SH-SY5Y (cell line): ENCODE data around the gene PAK2.

Source experiments
- GATA2 ChIP-seq: IDR thresholded peaks from 2 replicates; pipeline ENCODE4 v1.6.1; 2011; ENCODE audit warnings: mild to moderate bottlenecking, low read depth, low read length
- GATA3 ChIP-seq: IDR thresholded peaks from 2 replicates; pipeline ENCODE4 v1.6.1; 2011; ENCODE audit warnings: low read depth, mild to moderate bottlenecking, low read length, moderate library complexity

DNA sequence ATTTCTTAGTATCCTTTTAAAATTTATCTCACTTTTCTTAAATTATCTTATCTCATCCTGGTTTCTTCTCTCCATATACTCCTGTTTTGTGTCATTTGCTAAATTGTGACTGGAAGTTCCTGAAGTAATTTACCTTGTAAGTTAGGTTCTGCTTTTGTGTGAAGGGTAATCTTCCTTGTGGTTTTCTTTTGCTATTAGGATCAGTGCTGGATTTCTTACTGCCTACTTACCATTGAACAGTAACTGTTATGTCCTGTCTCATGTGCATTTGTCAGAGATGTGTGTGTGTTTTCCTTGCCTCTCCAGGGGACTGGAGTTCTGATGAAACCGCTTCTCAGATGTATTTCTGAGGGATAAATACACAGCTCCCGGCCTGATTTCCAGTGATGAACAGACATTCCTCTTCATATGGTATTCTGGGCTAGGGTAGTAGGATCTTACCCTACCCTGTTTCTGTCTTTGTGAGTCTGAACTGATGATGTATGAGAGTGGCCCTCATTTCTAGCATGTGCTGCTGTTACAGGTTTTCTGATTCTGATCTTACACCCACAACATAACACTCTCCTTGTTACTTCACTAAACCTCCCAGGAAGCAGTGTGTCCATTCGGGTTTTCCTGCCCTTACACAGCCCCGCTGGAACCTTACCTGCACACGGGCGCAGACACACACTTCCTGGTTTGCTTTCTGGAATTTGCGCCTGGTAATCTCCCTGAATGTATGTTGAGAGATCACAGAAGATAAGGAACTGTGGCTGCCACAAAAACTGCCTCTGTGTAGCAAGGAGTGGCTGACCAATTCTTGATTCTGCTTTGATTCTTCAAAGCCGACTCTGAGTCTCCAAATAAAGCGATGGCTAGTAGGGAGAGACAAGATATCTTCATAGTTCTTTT is 14.7 kb downstream of the PAK2 start:
- TF ChIP-seq GATA2 (peak; percentile 85), GATA3 (no peak)
